Measurements from ENCODE around the gene GUCY1B1.

GUCY1B1 gene

DNA sequence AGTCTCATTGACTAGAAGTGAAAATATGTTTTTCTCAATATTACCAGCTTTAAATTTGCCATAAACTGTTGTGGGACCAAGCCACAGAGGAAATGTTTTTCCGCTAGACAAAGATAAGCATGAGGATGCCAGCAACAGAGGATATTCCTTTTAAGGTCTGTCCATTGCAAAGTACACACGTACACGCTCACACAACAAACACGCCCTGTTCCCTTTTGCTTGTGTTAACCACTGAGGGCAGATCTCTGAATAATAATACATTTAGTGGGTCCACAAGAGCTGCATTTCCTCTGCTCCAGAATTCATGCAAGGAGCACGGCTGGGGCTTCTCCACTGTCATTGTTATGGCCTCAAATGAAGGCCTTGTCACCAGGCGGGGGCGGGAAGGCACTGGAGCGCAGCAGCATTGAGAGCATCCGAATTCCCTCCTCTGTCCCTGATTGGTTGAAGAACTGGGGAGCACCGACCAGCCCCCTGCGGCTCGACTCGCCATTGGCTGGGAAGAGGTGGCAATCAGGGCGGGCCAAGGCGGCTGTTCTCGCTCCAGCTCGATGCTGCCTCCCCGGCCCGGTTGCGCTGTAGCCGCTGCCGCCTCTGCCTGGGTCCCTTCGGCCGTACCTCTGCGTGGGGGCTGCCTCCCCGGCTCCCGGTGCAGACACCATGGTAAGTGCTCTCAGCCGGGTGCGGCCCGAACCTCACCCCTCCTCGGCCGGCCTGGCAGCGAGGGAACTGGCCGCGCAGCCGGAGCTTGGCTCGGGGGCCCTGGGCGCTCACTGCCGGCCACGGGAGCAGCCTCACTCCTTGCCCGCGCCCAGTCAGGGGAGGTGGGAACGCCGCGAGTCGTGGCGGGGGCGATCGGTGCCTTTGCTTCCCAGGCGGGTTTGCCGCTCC, at the start of gene GUCY1B1:
Gene GUCY1B1 (plus strand): TSS at position 541 of the 891 bp plus-strand sequence. CDS start 120 bp downstream, at position 661.
- peak; percentile 60 for DNase-seq

DNA sequence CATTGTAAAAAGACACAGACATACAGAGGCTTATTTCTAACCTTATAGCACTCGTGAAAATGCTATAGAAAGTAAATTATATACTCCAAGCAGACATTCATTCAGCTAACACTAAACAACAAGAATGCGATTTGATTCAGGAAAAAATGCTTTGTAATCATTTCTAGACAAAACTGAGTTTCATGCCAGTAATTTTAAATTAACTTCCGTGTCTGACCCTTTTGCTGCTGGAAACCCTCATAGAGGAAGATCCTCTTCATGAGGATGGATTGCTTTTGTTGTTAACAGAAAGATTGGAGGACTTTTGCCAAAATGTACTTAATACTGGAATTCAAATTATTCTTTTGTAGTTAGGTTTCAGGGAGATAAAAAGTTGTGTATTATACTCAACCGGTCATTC, 48.9 kb upstream of the GUCY1B1 start:
- DNase-seq = no peak

DNA sequence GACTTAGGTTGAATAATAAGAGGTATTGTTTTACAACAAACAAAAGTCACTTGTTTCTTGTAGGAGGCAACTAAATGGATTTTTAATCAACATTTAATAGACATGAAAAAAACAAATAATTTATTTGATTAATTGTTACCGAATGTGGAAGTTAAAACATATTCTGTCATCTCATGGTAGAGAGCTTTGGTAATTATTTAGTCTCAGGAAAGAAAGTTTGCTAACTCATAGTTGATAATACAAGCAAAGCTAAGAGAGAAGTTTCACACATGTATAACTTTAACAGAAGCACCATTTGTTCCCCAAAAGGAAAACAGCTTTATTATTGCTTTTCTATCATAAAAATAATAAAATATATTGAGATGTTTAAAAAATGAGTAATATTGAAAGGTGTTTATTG, 47.3 kb upstream of the GUCY1B1 start:
- no peak for DNase-seq

DNA sequence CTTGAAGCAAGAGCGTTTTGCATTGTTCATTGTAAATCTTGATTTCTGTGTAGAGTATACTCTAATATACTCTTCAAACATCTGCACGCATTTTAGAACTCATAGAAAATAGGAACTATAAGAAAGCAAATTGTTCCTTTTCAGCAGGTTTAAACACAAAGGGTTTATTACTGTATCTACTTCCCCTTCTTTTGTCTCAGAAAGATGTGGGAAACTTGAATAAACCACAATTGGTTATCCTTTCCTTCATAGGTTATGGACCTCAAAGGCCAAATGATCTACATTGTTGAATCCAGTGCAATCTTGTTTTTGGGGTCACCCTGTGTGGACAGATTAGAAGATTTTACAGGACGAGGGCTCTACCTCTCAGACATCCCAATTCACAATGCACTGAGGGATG, 46.0 kb upstream of the GUCY1B1 start:
- no peak for DNase-seq

DNA sequence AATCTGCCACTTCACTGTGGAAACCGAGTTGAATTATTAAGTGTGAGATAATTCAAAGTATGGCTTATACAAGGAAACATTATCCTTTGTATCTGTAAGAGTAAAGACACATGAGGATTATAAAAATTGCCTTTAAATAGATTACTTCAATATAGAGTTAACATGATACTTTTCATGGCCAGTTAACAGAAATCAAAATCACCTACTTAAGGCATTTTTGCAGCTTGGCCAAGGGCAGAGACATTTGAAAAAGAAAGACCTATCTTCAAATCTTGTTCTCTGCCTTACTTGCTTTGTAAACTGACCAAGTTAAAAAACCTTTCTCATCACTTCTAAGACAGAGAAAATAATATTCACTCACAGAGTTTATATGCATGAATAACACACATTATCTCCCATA, 44.9 kb upstream of the GUCY1B1 start:
- no peak for DNase-seq

DNA sequence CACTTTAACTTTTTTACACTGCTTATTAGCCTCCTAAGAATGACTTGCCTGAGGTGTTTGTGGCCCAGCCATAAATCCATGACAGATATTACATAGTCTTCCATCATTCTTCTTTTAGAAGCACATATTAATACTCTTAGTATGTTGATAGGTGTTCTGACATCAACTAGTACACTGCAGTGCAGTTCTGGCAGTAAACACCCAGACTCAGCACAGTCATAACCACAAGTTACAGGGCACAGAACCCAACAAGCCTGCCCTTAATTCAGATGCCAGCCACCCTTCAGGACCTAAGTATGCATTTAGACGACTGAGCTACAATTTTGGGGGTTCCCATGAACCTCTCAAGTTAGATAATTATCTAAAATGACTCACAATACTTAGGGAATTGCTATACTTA, 36.5 kb upstream of the GUCY1B1 start:
- no peak for DNase-seq

DNA sequence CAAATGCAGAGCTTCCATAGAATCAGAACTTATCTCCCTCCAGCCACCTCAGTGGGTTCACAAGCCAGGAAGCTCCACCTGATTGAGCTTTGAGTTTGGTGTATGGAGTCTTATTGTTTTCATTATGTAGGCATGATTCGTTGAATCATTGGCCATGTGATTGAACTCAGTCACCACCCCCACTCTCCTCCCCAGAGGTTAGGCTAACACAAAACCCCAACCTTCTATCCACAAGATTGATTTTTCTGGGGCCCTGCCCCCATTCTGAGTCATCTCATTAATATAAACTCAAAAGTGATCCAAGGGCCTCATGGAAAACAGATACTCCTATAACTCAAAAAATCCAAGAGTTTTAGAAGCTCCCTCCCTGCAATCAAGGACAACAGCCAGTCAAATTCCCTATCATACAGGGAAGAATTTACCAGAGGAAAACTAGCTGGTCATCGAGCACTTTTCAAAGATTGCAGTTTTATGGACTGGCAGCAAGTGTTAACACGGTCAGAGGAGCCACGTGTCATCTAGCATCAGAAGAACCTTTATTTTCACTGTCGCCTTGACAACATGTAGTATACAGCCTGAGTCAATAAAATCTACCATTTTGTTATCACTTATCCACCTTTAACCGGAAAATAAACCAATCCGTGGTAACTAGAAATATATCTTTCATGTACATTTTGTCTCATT, 35.9 kb upstream of the GUCY1B1 start:
- DNase-seq = no peak

DNA sequence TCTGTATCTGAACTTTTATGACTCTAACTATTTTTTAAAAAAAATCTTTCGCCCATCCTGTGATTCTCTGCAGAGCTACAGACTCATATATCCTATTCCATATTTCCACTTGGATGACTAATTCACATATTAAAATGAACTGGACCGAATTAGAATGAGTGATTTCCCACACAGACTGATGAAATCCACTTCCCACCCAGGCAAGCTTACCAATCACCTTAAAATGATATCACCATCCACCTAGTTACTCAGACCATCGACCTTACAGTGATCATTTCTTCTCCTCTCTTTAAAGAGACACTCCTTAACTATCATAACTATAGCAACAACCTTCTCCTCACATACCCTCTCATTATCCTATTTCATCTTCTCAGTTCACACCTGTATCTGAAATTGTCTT, 34.1 kb upstream of the GUCY1B1 start:
- no peak for DNase-seq

DNA sequence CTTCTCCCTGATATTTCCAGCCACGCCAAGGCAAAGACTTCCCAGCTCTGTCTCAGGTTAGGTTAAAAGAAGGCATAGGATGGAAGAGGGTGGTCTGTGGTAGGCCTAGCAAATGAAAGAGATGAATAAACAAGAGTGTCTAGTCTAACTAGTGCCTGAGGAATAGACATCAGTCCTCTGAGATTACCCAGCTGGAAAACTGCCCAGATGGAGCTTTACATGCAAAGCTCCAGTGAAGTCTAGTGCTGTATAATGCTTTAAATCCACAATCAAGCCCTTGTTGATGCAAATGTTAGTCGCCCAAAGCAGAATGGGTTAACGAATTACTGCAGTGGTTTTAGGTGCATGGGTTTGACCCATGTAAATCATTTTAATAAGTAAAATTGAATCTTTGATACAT, 24.8 kb upstream of the GUCY1B1 start:
- no peak for DNase-seq

DNA sequence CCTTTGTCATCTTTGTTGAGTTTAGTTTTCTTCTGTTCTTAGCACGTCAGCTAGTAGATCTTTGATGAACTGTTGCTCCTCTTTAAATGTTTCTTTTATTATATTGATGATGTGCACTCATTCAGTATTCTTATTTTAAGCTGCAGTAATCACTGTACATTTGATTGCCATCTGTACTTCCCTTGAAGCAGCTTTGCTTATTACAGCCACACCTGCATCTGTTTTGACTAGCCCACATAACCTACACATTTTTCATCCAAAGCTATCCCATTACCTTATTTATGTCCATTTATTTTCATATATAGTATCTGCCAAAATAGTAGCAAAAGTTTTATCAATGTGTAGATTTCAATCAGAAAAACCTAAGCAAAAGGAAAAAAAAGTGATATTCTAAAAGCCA, 23.9 kb upstream of the GUCY1B1 start:
- no peak for DNase-seq

DNA sequence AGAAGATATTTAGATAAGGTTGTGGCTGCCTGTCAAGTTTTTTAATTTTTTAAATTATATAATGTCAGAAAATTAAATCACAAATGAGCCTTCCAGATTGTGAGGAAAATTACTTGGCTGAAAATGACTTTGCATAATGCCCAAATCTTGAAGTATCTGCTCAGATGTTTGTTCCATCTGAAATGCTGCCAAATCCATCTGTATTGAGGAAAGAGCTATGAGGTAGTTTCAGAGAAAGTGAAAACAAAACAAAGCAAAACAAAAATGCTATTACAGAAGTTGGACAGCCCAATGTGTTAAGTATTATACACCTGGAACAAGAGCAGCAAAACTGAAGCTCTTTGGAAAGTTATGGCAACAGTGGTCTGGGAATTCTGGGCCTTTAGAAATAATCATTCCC, 23.3 kb upstream of the GUCY1B1 start:
- DNase-seq = no peak

DNA sequence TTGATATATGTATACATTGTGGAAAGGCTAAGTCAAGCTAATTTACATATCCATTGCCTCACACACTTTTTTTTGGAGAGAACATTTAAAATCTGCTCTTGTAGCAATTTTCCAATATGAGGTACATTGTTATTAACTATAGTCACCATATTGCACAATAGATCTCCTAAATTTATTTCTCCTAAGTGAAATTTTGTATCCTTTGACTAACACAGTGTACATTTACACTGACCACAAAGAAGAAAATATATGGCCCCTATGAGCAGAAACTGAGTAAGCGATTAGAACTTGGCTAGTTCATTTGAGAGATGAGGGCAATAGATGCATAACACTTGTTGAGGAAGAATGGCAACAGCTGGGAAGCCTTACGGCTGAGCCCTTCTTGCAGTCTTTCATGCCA, 20.3 kb upstream of the GUCY1B1 start:
- no peak for DNase-seq

DNA sequence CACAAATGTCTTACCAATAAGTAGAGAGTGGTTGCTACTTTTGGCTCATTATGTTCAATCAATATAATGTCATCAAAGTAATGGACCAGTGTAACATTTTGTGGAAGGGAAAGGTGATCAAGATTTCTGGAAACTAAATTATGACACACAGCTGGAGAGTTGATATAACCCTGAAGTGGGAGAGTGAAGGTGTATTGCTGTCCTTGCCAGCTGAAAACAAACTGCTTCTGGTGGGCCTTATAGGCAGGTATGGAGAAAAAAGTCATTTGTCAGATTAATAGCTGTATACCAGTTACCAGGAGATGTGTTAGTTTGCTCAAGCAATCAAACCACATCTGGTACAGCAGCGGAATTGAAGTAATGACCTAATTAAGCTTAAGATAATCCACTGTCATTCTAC, 17.3 kb upstream of the GUCY1B1 start:
- no peak for DNase-seq

DNA sequence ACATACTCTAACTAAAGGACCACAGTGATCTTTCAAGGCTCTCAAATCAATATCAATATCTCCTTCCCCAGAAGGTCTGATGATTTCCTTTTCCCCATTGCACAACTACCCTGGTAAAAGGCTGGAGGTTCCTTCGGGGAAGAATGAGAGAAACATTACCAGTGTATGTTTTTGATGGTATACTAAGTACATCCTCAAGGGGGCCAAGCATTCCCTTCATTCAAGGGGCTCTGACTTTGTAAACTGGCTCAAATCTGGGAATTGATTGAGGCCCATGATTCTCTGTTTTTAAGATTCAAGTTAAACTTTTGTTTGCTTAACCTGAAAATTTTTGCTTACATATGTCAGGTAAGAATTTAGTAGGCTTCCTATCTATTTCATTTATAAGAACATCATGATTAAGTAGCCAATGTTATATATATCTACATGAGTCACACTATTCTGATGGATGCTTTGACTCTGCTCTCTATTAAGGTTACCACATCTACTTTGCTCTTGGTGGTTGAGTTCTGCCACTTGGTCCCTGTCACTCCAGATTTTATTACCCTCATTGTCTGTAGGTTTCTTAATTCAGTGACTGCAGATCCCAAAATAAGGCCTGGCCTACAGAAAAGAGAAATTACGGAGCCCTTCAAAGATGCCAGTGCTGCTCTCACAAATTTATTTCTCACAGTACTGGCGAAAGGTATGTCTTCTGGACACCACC, 16.4 kb upstream of the GUCY1B1 start:
- DNase-seq = no peak

DNA sequence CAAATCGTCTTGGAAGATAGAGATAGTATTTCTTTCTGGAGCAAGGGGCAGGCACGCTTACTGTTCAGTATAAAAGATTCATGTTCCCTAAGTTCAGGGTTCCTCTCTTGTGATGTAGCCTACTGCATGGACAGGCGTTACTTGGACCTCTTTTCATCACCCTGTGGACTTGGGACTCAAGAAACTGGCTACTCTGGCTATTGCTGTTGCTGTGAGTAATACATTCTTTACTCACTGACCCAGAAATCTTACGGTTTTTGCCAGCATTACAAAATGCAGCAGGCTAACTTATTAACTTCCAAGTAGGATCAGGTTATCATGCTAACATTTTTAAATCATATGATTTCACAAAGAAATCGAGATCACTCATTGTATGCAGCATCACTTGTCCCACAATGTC, 12.8 kb upstream of the GUCY1B1 start:
- DNase-seq = no peak

DNA sequence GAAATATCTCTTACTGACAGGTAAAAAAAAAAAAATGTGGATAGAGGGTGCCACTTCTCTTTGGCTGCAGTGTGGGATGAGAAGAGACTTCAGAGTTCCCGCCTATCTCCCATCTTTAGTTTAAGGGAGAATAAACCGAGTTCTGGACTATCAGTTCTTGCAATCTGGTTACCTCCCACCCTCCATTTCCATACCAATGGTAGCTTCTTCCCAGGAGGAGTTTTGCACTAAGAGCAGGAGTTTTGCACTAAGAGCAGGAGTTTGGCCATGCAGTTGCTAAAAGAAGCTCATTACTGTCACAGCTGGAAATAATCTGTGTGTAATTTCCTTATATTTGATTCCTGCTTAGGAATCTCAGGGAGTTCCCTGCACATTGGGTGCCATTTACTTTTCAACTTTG, 10.8 kb upstream of the GUCY1B1 start:
- DNase-seq = no peak

DNA sequence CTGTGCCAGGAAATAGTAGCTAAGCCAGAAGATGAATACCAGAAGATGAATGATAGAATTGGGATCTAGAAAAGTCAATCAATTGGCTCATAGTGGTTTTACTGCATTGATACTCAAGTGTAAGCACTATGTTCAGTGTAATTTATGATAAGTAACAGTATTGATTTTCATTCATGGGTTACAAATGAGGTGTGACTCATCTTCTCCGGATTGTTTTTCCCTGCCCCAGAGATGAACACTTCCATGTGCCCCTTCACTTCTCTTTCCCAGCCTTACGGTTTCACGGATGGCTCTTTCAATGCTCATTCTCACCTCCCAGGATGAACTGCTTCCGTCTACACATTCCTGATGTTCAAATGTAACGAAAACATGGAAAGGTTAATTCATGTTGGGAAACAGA, 9.8 kb upstream of the GUCY1B1 start:
- no peak for DNase-seq

DNA sequence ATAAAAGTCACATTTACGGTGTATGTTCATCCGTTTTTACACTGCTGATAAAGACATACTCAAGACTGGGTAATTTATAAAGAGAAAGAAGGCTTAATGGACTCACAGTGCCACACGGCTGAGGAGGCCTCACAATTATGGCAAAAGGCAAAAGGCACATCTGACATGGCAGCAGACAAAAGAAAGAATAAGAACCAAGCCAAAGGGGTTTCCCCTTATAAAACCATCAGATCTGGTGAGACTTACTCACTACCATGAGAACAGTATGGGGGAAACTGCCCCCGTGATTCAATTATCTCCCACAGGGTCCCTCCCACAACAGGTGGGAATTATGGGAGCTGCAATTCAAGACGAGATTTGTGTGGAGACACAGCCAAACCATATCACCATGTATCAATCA, 7.3 kb upstream of the GUCY1B1 start:
- DNase-seq = no peak

DNA sequence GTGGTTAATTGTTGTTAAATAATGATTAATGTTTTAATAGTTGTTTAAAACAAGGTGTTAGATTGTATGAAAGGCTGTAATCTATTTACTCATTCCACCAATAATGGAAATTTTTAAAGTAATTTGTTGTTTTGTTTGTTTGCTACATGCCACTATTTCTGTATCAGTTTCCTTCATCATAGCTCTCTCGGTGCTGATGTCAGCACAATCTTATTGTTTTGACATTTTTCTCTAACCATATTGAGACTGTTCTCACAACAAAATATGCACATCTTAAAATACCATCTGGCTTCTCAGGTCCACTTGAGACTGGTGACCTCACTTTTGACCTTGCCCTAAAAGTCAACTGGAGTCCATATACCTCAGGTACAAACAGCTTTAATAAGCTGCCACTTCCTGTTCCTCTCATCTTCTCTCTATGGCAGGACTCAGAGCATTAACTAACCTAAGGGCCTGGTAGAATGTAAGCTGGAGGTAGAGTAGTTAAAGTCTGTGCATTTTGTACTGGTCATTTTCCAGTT, 1.0 kb upstream of the GUCY1B1 start:
- no peak for DNase-seq

DNA sequence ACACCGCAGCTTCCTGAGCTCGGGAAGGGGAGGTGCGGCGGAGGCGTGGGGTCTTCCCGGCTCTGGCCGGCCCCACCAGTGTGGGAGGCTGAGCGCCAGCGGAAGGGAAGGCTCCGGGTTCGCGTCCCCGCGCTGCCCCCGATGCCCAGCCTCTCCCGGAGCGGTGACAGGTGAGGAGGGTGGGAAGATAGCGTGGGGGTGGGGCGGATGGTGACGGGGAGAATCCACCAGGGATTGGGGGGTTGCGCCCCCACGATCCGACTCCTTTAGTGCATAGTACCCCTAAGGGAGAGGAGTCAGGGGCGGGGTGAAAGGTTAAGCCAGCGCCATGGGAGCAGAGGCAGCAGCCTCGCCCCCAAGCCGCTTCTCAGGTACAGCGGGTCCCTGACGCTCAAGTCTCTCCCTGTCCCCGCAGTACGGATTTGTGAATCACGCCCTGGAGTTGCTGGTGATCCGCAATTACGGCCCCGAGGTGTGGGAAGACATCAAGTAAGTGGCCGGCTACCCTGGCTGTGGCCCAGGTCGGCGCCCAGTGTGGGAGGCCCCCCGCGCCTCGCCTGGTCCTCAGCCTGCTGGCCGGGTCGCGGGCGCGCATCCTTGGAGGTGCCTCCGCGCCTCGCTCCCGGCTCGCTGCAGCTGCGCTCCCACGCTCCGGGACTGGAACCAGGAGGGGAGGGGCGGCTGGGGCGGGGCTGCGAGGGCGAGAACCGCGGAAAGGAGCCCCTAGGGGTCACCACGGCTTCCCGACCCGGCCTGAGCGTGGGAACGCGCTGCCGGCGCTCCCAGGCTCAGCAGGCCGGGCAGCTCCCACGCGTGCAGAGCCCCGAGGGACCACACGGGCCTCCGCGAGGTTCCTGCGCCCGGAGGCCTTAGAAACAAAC, 791 bp downstream of the GUCY1B1 start:
- peak; percentile 28 for DNase-seq

DNA sequence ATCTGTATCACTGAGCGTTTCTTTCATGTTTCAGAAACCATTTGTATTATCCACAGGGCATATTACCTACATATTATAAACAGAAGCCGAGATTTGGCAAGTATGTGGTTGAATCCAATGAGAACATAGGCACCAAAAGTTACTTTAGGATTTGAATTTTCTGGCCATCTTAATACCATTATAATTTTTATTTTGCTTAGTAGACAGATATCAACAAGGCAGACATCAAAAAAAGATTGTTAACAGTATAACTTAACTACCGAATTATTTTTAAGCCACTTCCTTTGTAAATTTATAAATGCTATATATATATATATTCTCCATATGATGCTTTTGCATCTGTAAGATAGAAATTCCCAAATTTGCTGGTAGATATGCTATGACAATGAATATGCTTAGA, 2.2 kb downstream of the GUCY1B1 start:
- no peak for DNase-seq

DNA sequence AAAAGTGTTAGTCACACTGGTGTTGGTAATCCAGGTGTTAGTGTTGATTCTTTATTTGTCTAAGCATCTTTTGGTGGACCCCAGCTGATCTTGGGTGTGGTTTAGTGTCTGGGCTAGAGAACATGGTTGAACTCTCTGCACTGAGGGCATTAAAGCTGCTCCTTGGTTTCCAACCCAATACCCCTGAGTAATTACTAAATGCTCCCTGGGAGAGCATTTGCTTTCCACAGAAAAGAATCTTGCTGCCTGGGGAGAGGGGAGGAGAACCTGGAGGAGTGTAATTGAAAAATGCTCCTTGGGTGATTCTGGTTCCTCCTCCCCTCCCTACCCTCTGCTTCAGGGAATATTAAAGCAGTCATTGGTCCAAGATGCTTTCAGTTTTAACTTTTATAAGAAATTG, 3.1 kb downstream of the GUCY1B1 start:
- DNase-seq = no peak

DNA sequence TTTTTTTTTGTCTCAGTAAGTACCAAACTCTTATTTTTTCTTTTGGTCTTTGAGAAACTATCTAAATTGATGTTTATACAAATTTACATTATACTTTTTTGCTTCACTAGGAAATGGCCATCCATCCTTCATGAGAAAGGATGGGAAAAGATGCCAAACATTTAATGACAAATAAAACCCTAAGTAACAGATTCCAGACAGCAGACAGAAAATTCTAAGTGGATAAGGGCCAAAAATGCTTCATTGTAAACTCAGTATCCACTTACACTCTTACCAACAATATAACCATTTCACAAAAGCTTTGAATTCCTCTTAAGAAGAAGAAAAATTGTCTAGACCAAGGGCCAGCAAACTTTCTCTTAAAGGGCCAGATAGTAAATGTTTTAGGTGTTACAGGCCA, 3.5 kb downstream of the GUCY1B1 start:
- no peak for DNase-seq
